Measurements from ENCODE around the gene SYT7. TPM values are rescaled to one million over a fixed set of nuclear protein-coding genes. Genes with fewer than 3 reads are reported as not detected.

Gene SYT7
- total RNA-seq, 1 donor from 2014 or later = 18.9 TPM

GRCh38 chr11:61589961-61590360 lies 9.1 kb upstream of the SYT7 start:
- no peak for DNase-seq
- Histone ChIP-seq H3K9me3 (replicated peaks) (no peaks in the 10 kb centered on the region), H3K27ac (replicated peaks) (no peak overlapping the region), H3K27me3 (ENCODE audit: low read depth) (peaks cover 10% of the 10 kb centered on the region), H3K36me3 (no peaks in the 10 kb centered on the region), H3K4me1 (peaks cover 40% of the 10 kb centered on the region), H3K4me3 (no peak overlapping the region)
- TF ChIP-seq, protein P1, sequence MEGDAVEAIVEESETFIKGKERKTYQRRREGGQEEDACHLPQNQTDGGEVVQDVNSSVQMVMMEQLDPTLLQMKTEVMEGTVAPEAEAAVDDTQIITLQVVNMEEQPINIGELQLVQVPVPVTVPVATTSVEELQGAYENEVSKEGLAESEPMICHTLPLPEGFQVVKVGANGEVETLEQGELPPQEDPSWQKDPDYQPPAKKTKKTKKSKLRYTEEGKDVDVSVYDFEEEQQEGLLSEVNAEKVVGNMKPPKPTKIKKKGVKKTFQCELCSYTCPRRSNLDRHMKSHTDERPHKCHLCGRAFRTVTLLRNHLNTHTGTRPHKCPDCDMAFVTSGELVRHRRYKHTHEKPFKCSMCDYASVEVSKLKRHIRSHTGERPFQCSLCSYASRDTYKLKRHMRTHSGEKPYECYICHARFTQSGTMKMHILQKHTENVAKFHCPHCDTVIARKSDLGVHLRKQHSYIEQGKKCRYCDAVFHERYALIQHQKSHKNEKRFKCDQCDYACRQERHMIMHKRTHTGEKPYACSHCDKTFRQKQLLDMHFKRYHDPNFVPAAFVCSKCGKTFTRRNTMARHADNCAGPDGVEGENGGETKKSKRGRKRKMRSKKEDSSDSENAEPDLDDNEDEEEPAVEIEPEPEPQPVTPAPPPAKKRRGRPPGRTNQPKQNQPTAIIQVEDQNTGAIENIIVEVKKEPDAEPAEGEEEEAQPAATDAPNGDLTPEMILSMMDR (IDR thresholded peaks at IDR 0.05; ENCODE audit: borderline replicate concordance) = no peak
- intact Hi-C loops (cut with micrococcal nuclease) = no loop called here

- Histone ChIP-seq H3K27me3 (ENCODE audit: low read depth) (peaks cover 6% of the 10 kb centered on the region), H3K27ac (replicated peaks) (peak overlapping the region; percentile 87), H3K4me3 (peak overlapping the region; percentile 71), H3K4me1 (peaks cover 30% of the 10 kb centered on the region), H3K36me3 (no peaks in the 10 kb centered on the region), H3K9me3 (replicated peaks) (no peaks in the 10 kb centered on the region)
- intact Hi-C loops (cut with micrococcal nuclease) = no loop called here
- TF ChIP-seq, protein P1 (IDR thresholded peaks at IDR 0.05; ENCODE audit: borderline replicate concordance) = no peak
- DNase-seq = peak; percentile 73
These were observed 7.9 kb upstream of the SYT7 start for GRCh38 chr11:61588728-61589191.

GRCh38 chr11:61587951-61588727 lies 7.3 kb upstream of the SYT7 start:
- DNase-seq = peak; percentile 72
- H3K4me3 ChIP-seq = peak overlapping the region; percentile 71
- H3K27ac ChIP-seq (replicated peaks) = peak overlapping the region; percentile 87
- no peaks in the 10 kb centered on the region for H3K36me3 ChIP-seq
- TF ChIP-seq, protein P1 (IDR thresholded peaks at IDR 0.05; ENCODE audit: borderline replicate concordance) = peak; percentile 52
- peaks cover 30% of the 10 kb centered on the region for H3K4me1 ChIP-seq
- intact Hi-C loops (cut with micrococcal nuclease) = no loop called here
- peaks cover 3% of the 10 kb centered on the region for H3K27me3 ChIP-seq (ENCODE audit: low read depth)
- H3K9me3 ChIP-seq (replicated peaks) = no peaks in the 10 kb centered on the region

GRCh38 chr11:61587541-61587941 lies 6.7 kb upstream of the SYT7 start:
- Histone ChIP-seq H3K27ac (replicated peaks) (peak overlapping the region; percentile 87), H3K27me3 (ENCODE audit: low read depth) (no peaks in the 10 kb centered on the region), H3K36me3 (no peaks in the 10 kb centered on the region), H3K9me3 (replicated peaks) (no peaks in the 10 kb centered on the region), H3K4me1 (peaks cover 30% of the 10 kb centered on the region), H3K4me3 (peak overlapping the region; percentile 71)
- peak; percentile 70 for DNase-seq
- intact Hi-C loops (cut with micrococcal nuclease) = no loop called here
- TF ChIP-seq, protein P1 (IDR thresholded peaks at IDR 0.05; ENCODE audit: borderline replicate concordance) = no peak

GRCh38 chr11:61586792-61587430 lies 6.0 kb upstream of the SYT7 start:
- DNase-seq = no peak
- H3K27me3 ChIP-seq (ENCODE audit: low read depth) = no peaks in the 10 kb centered on the region
- H3K36me3 ChIP-seq = no peaks in the 10 kb centered on the region
- TF ChIP-seq, protein P1 (IDR thresholded peaks at IDR 0.05; ENCODE audit: borderline replicate concordance) = no peak
- peak overlapping the region; percentile 71 for H3K4me3 ChIP-seq
- no peaks in the 10 kb centered on the region for H3K9me3 ChIP-seq (replicated peaks)
- H3K27ac ChIP-seq (replicated peaks) = peak overlapping the region; percentile 87
- intact Hi-C loops (cut with micrococcal nuclease) = no loop called here
- peaks cover 31% of the 10 kb centered on the region for H3K4me1 ChIP-seq

All from left ventricle myocardium inferior (tissue), 1 donor.